GM10248 (cell line): ENCODE results near the gene ESR1.

Experiments used
- CTCF ChIA-PET: fragments of 300-600 bp; sonication (Branson Sonifier 250); formaldehyde crosslinking; extraction: SDS; loops from one replicate; lab custom pipeline; 2021; ENCODE audit warnings: antibody characterized with exemption; lab: Yijun Ruan, JAX
- POLR2A ChIA-PET: fragments of 350-650 bp; sonication (Branson Sonifier 250); formaldehyde crosslinking; extraction: SDS; loops from one replicate; lab custom pipeline; 2020; ENCODE audit warnings: antibody characterized with exemption; lab: Yijun Ruan, JAX
- DNase-seq: peaks from one replicate; pipeline ENCODE4 v3.0.0; 2012; ENCODE audit errors: extremely low spot score
- TF ChIP-seq, protein P1 (sequence below): IDR thresholded peaks from 2 replicates; pipeline ENCODE4 v1.5.1; 2012; ENCODE audit warnings: mild to moderate bottlenecking, low read depth; ENCODE audit errors: extremely low read depth, missing control alignments, control extremely low read depth

The ESR1 gene

DNA sequence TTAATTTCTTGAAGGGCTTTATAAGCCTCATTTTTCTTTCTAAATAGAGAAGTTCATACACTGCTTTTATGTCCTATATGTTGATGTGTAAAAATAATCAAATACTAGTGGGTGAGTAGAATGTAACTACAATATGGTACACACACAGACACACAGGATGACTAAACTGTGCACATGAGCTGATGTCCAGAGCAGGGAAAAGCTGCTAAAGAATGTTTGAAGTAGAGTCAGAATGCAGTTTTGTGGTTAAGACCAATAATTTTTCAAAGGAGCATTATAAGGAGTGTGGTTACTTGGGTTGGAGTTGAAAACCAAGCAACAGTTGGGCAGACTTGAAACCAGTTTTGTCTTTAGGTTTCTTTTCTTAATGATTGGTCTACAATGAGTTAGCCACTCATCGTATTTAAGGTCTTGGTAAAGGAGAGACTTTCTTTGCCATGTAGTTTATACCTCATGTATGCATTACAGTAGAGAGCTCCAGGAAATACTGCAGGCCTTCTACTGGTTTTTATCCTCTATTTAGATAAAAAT, 196.6 kb downstream of the ESR1 start:
- ChIA-PET POLR2A (no interaction called here), CTCF (no interaction called here)
- DNase-seq = no peak
- TF ChIP-seq, protein P1, sequence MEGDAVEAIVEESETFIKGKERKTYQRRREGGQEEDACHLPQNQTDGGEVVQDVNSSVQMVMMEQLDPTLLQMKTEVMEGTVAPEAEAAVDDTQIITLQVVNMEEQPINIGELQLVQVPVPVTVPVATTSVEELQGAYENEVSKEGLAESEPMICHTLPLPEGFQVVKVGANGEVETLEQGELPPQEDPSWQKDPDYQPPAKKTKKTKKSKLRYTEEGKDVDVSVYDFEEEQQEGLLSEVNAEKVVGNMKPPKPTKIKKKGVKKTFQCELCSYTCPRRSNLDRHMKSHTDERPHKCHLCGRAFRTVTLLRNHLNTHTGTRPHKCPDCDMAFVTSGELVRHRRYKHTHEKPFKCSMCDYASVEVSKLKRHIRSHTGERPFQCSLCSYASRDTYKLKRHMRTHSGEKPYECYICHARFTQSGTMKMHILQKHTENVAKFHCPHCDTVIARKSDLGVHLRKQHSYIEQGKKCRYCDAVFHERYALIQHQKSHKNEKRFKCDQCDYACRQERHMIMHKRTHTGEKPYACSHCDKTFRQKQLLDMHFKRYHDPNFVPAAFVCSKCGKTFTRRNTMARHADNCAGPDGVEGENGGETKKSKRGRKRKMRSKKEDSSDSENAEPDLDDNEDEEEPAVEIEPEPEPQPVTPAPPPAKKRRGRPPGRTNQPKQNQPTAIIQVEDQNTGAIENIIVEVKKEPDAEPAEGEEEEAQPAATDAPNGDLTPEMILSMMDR = no peak

DNA sequence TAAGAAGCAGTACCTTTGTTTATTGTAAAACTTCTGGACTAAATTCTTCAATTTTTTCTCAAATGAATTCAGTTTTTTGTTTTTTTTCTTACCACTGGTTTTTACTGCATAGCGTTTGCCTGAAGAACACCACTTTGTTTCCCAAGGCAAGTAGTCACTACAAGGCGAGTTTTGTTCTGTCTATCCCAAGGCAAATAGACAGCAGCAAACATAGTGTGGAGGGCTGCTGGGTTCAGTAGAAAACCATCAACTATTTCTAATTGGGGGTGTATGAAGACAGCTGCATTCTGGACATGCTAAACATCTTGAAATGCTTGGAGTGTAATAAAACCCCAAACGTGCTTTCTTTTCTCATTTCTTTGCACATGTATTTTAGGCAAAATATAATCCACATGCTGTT, 197.4 kb downstream of the ESR1 start:
- ChIA-PET CTCF (interaction anchor here (1.8 kb wide), 1 partner anchor 10 kb away, joined by 6 read pairs; no protein-coding TSS in a partner anchor), POLR2A (no interaction called here)

DNA sequence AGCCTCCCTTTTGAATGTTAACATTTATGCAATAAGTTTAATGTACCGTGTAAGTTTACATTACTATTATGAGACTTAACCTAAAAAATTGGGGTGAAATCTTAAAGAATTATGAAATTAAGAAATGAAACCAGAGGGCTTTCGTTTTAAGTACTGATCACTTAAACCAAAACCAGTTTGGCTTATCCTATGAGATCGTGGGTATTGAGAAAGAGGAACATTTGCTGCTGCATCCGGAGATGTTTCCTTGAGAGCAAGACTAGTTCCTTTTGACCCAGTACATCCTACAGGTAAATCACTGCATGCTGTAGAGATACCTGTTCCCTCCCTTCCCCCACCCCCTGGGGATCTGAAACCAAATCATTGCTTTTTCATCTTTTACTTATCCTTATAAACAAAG, 201.3 kb downstream of the ESR1 start:
- ChIA-PET CTCF (no interaction called here), POLR2A (no interaction called here)
- DNase-seq = no peak
- TF ChIP-seq, protein P1 = no peak

More for the DNA sequence above, 197.4 kb downstream of the ESR1 start:
- TF ChIP-seq, protein P1 = no peak
- no peak for DNase-seq

DNA sequence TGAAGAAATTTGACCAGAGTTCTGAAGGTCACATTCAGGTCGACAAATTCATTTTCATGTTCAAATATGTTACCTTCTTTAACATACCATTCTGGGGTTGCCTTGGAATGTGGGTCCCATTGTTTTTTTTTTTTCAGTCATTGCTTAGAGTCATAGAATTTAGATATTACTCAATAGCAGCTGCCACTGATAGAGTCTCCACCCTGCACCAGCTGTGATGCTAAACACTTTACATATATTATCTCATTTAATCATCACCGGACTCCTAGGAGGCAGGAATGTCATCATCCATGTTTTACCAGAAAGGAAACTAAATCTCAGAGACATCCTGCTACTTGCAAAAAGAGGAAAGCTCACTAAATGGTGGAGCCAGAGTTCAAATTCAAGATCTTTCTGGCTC, 204.7 kb downstream of the ESR1 start:
- TF ChIP-seq, protein P1 = no peak
- DNase-seq = no peak
- ChIA-PET CTCF (no interaction called here), POLR2A (no interaction called here)

DNA sequence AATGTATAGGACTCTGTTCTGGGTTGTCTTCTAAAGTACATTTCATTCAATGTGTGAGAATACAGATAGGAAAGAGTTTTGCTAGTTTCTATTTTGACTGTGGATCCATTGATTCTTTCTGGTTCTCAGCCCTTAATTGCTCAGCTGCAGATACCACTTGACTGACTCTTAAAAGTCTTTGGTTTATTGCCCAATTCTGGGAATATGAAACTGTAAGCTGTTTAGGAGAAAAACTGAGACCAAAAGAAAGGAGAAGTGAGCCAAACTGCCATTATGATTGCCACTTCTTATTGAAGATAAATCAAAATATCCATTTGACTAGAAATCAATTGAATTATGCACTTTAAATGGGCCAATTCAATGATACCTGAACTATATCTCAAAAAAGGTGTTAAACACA, 211.4 kb downstream of the ESR1 start:
- CTCF ChIA-PET = no interaction called here
- POLR2A ChIA-PET = no interaction called here
- TF ChIP-seq, protein P1 = no peak
- DNase-seq = no peak

DNA sequence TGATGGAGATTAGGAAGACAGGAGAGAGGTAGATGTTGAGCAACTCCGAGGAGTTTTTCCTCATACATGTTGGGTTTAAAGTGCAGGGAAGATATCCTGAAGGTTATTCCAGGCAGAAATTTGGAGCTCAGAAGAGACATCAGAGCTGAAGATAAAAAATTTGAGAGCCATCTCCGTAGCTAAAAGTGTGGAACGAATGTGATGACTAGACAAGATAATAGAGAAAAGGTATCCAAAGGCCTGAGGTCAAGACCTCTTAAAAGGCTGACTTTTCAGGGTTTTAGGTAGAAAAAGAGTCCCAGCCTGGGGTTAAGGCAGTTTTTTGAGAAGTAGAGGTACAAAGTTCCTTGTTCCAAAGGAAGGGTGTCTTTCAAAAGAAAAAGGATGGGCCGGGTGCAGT, 214.8 kb downstream of the ESR1 start:
- CTCF ChIA-PET = interaction anchor here (1.4 kb wide), 1 partner anchor 103 kb away, joined by 3 read pairs; no protein-coding TSS in a partner anchor

More for the DNA sequence above, 214.8 kb downstream of the ESR1 start:
- DNase-seq = no peak
- POLR2A ChIA-PET = no interaction called here
- TF ChIP-seq, protein P1 = no peak
